ENCODE results near the gene TBC1D19. TPM values are rescaled to one million over a fixed set of nuclear protein-coding genes. Genes with fewer than 3 reads are reported as not detected.

The TBC1D19 gene
- total and polyA plus RNA-seq, 9 of the 15 experiments (the other 6 are each of a cell fraction or from before 2014, with no cell fraction given) = 0.73 to 5.6 (median 3.7) TPM

DNA sequence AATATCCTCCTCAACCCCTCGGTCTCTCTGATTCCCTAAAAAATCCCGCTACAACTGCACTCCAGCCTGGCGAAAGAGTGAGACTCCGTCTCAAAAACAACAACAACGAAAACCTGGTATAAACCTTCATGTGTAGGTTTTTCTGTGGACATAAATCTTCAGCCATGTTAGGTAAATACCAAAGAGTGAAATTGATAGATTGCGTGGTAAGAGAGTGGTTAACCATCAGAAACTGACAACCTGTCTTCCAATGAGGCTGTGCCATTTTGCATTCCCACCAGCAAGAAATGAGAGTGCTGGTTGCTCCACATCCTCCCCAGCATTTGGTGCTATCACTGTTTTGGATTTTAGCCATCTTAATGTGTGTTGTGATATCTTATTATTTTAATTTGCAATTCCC, 10.9 kb downstream of the TBC1D19 start (continued):
- TF ChIP-seq POLR2AphosphoS2 (IDR thresholded peaks at IDR 0.05; ENCODE audit: low read length) (no peak), MCM2 (IDR thresholded peaks at IDR 0.05; ENCODE audit: low read depth) (no peak), MIER1 (IDR thresholded peaks at IDR 0.05; ENCODE audit: low read depth) (no peak), HMBOX1 (IDR thresholded peaks at IDR 0.05) (no peak), PHF8 (IDR thresholded peaks at IDR 0.05; ENCODE audit: borderline replicate concordance, low read length) (no peak), ZNF766 (CRISPR knock-in tag; conservative IDR thresholded peaks at IDR 0.05) (no peak), PKNOX1 (IDR thresholded peaks at IDR 0.05) (0 out of 2 replicates have a peak, but pooled peaks have one; percentile 54), RBM25 (IDR thresholded peaks at IDR 0.05; ENCODE audit: low read depth, low read length, severe bottlenecking) (peak; percentile 99), NFYB (IDR thresholded peaks at IDR 0.05; ENCODE audit: extremely low read depth, insufficient read length) (no peak), CBX3 (IDR thresholded peaks at IDR 0.05; ENCODE audit: borderline replicate concordance in 1 of 2, low read length in 2 of 2) (peak in 1 of 2 experiments; percentile 41; a peak in 1 of 3 replicates), CBX5 (IDR thresholded peaks at IDR 0.05; ENCODE audit: borderline replicate concordance, low read depth) (no peak)
- TF ChIP-seq, protein P1, sequence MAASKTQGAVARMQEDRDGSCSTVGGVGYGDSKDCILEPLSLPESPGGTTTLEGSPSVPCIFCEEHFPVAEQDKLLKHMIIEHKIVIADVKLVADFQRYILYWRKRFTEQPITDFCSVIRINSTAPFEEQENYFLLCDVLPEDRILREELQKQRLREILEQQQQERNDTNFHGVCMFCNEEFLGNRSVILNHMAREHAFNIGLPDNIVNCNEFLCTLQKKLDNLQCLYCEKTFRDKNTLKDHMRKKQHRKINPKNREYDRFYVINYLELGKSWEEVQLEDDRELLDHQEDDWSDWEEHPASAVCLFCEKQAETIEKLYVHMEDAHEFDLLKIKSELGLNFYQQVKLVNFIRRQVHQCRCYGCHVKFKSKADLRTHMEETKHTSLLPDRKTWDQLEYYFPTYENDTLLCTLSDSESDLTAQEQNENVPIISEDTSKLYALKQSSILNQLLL (CRISPR knock-in tag; IDR thresholded peaks at IDR 0.05; ENCODE audit: borderline replicate concordance) = no peak
- TF ChIP-seq, protein P2, sequence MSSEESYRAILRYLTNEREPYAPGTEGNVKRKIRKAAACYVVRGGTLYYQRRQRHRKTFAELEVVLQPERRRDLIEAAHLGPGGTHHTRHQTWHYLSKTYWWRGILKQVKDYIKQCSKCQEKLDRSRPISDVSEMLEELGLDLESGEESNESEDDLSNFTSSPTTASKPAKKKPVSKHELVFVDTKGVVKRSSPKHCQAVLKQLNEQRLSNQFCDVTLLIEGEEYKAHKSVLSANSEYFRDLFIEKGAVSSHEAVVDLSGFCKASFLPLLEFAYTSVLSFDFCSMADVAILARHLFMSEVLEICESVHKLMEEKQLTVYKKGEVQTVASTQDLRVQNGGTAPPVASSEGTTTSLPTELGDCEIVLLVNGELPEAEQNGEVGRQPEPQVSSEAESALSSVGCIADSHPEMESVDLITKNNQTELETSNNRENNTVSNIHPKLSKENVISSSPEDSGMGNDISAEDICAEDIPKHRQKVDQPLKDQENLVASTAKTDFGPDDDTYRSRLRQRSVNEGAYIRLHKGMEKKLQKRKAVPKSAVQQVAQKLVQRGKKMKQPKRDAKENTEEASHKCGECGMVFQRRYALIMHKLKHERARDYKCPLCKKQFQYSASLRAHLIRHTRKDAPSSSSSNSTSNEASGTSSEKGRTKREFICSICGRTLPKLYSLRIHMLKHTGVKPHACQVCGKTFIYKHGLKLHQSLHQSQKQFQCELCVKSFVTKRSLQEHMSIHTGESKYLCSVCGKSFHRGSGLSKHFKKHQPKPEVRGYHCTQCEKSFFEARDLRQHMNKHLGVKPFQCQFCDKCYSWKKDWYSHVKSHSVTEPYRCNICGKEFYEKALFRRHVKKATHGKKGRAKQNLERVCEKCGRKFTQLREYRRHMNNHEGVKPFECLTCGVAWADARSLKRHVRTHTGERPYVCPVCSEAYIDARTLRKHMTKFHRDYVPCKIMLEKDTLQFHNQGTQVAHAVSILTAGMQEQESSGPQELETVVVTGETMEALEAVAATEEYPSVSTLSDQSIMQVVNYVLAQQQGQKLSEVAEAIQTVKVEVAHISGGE (CRISPR knock-in tag; IDR thresholded peaks at IDR 0.05) = no peak
- TF ChIP-seq, protein P3, sequence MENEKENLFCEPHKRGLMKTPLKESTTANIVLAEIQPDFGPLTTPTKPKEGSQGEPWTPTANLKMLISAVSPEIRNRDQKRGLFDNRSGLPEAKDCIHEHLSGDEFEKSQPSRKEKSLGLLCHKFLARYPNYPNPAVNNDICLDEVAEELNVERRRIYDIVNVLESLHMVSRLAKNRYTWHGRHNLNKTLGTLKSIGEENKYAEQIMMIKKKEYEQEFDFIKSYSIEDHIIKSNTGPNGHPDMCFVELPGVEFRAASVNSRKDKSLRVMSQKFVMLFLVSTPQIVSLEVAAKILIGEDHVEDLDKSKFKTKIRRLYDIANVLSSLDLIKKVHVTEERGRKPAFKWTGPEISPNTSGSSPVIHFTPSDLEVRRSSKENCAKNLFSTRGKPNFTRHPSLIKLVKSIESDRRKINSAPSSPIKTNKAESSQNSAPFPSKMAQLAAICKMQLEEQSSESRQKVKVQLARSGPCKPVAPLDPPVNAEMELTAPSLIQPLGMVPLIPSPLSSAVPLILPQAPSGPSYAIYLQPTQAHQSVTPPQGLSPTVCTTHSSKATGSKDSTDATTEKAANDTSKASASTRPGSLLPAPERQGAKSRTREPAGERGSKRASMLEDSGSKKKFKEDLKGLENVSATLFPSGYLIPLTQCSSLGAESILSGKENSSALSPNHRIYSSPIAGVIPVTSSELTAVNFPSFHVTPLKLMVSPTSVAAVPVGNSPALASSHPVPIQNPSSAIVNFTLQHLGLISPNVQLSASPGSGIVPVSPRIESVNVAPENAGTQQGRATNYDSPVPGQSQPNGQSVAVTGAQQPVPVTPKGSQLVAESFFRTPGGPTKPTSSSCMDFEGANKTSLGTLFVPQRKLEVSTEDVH (IDR thresholded peaks at IDR 0.05; ENCODE audit: low read depth, partially characterized antibody) = no peak
